Activated CD4-positive, alpha-beta T cell treated with anti-CD3 and anti-CD28 coated beads, Interleukin-2, Interleukin-6, amounts not matched to agents 100 ng/mL and 50 ng/mL, durations not matched to agents 16 hours and 8 hours (primary cell): Measurements from ENCODE around the gene ACTL8.
A peak's percentile ranks its signal among the peaks of the same experiment; 100 is the strongest.

ENCODE experiments used
- DNase-seq: peaks from one replicate; pipeline ENCODE4 v3.0.0-alpha.2; 2020

Gene ACTL8

GRCh38 chr1:17810668-17811067 lies 55.5 kb downstream of the ACTL8 start:
- no peak for DNase-seq

GRCh38 chr1:17816511-17816910 lies 61.4 kb downstream of the ACTL8 start:
- DNase-seq, result no peak

- no peak for DNase-seq
Measured at GRCh38 chr1:17819129-17819802, 64.1 kb downstream of the ACTL8 start.

- no peak for DNase-seq
Measured at GRCh38 chr1:17820198-17820597, 65.1 kb downstream of the ACTL8 start.

GRCh38 chr1:17822741-17823426 lies 67.8 kb downstream of the ACTL8 start:
- DNase-seq, result no peak

GRCh38 chr1:17825273-17826164 lies 70.4 kb downstream of the ACTL8 start:
- DNase-seq, result no peak

- peak; percentile 21 for DNase-seq
Measured at GRCh38 chr1:17826165-17826488, 71.0 kb downstream of the ACTL8 start.

GRCh38 chr1:17828991-17829390 lies 73.9 kb downstream of the ACTL8 start:
- no peak for DNase-seq

GRCh38 chr1:17829579-17829978 lies 74.4 kb downstream of the ACTL8 start:
- DNase-seq, result no peak

GRCh38 chr1:17831597-17831996 lies 76.5 kb downstream of the ACTL8 start:
- DNase-seq, result no peak

GRCh38 chr1:17833661-17834501 lies 78.7 kb downstream of the ACTL8 start:
- no peak for DNase-seq

- DNase-seq, result no peak
Measured at GRCh38 chr1:17834561-17835100, 79.5 kb downstream of the ACTL8 start.

- no peak for DNase-seq
Measured at GRCh38 chr1:17837233-17838030, 82.3 kb downstream of the ACTL8 start.

- no peak for DNase-seq
Measured at GRCh38 chr1:17839641-17840196, 84.6 kb downstream of the ACTL8 start.

GRCh38 chr1:17841944-17842343 lies 86.8 kb downstream of the ACTL8 start:
- no peak for DNase-seq

- DNase-seq, result no peak
Measured at GRCh38 chr1:17842686-17843085, 87.6 kb downstream of the ACTL8 start.

- DNase-seq, result no peak
Measured at GRCh38 chr1:17844185-17844826, 89.2 kb downstream of the ACTL8 start.

GRCh38 chr1:17845583-17845982 lies 90.5 kb downstream of the ACTL8 start:
- DNase-seq, result no peak

- no peak for DNase-seq
Measured at GRCh38 chr1:17846341-17846740, 91.2 kb downstream of the ACTL8 start.

- DNase-seq, result no peak
Measured at GRCh38 chr1:17847111-17847510, 92.0 kb downstream of the ACTL8 start.

GRCh38 chr1:17849216-17849615 lies 94.1 kb downstream of the ACTL8 start:
- DNase-seq, result no peak
